ENCODE data around the gene CCL20. TPM values are rescaled to one million over a fixed set of nuclear protein-coding genes. Genes with fewer than 3 reads are reported as not detected.
A peak's percentile ranks its signal among the peaks of the same experiment; 100 is the strongest.

The CCL20 gene
- total and polyA plus RNA-seq, 2 donors (not counting 3 experiments of a cell fraction or from before 2014, with no cell fraction given) = 0.32 TPM; not detected in 1

- no peak overlapping the region for H3K9ac ChIP-seq (replicated peaks; ENCODE audit: extremely low read depth, insufficient read depth, low read length)
- dilution Hi-C loops (cut with MboI; ENCODE audit: extremely low pct_ligation_motif_present, low sequenced_read_pairs) (no loop called here), intact Hi-C loops (cut with micrococcal nuclease) (loop anchor here (5.0 to 10.0 kb wide), 2 partner anchors 978 to 1630 kb away; partner anchors contain the start of gene RHBDD1)
- CTCF ChIA-PET = interaction anchor here (0.6 to 3.1 kb wide), 2 partner anchors 12 to 46 kb away, joined by 3 to 24 read pairs; no protein-coding TSS in a partner anchor
- no peak overlapping the region for H2AFZ ChIP-seq (ENCODE audit: low read depth, low read length)
- POLR2A ChIA-PET = no interaction called here
- H3K27ac ChIP-seq (ENCODE audit: insufficient read depth, low read depth, low read length) = no peak overlapping the region
- peaks cover 36% of the 10 kb centered on the region for H3K4me1 ChIP-seq (ENCODE audit: control insufficient read depth, extremely low read depth, insufficient read depth, low read length)
- H3K9me1 ChIP-seq (replicated peaks; ENCODE audit: control insufficient read depth, extremely low read depth, insufficient read depth, low read length) = no peaks in the 10 kb centered on the region
- FAIRE-seq = no peak
- no TSS peak for BruUV-seq (replicated peaks)
- H3K79me2 ChIP-seq (ENCODE audit: control insufficient read depth, insufficient read depth, low read length) = peaks cover 2% of the 10 kb centered on the region
- TF ChIP-seq EZH2 (IDR thresholded peaks at IDR 0.05; ENCODE audit: borderline replicate concordance, low read depth, low read length, severe bottlenecking) (no peak), JUN (IDR thresholded peaks at IDR 0.05; ENCODE audit: borderline replicate concordance, insufficient read depth, insufficient read length, low read depth) (no peak), MAX (IDR thresholded peaks at IDR 0.05; ENCODE audit: insufficient read depth, insufficient read length) (no peak), CTCF (IDR thresholded peaks at IDR 0.05; ENCODE audit: extremely low read depth in 1 of 2, insufficient read depth in 1 of 2, low read depth in 1 of 2, low read length in 2 of 2) (no peak), GATA2 (IDR thresholded peaks at IDR 0.05; ENCODE audit: insufficient read depth, insufficient read length, low read depth, low read length) (no peak), POLR2A (IDR thresholded peaks at IDR 0.05; ENCODE audit: low read depth, low read length) (no peak), POLR2AphosphoS5 (IDR thresholded peaks at IDR 0.05; ENCODE audit: insufficient read depth, low read depth, low read length) (no peak), FOS (IDR thresholded peaks at IDR 0.05; ENCODE audit: borderline replicate concordance, insufficient read depth, low read length) (no peak), MYC (IDR thresholded peaks at IDR 0.05; ENCODE audit: low read depth, low read length) (no peak)
- no peaks in the 10 kb centered on the region for H3K9me3 ChIP-seq (replicated peaks; ENCODE audit: control insufficient read depth, insufficient read depth, low read length)
- no peaks in the 10 kb centered on the region for H3K36me3 ChIP-seq (ENCODE audit: control insufficient read depth in 2 of 2, extremely low read depth in 1 of 2, insufficient read depth in 2 of 2, low read length in 2 of 2)
- no peaks in the 10 kb centered on the region for H3K27me3 ChIP-seq (ENCODE audit: control insufficient read depth in 2 of 2, insufficient read depth in 2 of 2, low read length in 2 of 2)
- DNase-seq (ENCODE audit: low read depth, low spot score) = no peak
- no peaks in the 10 kb centered on the region for H4K20me1 ChIP-seq (replicated peaks; ENCODE audit: control insufficient read depth, extremely low read depth, insufficient read depth, low read length)
- H3K4me2 ChIP-seq (ENCODE audit: insufficient read depth, low read length) = peak overlapping the region; percentile 79
- H3K4me3 ChIP-seq (replicated peaks in 1 of 3; ENCODE audit: insufficient read depth in 1 of 3, low read depth in 1 of 3, low read length in 3 of 3) = no peak overlapping the region
Measured at GRCh38 chr2:227815066-227815465, 1.4 kb downstream of the CCL20 start.
